Lower leg skin (tissue), 3 donors: ENCODE results near the gene GNGT1.

ENCODE experiments used
- CTCF ChIP-seq, 3 donors: fragments of 450-650 bp; IDR thresholded peaks; one replicate each; pipeline ENCODE4 v1.5.1; 2016; ENCODE audit warnings: antibody characterized with exemption in 3 of 3, mild to moderate bottlenecking in 3 of 3, moderate library complexity in 2 of 3
- POLR2A ChIP-seq, 2 donors: fragments of 450-650 bp; IDR thresholded peaks; one replicate each; pipeline ENCODE4 v1.6.1; 2016 to 2017; ENCODE audit warnings: antibody characterized with exemption in 2 of 2, mild to moderate bottlenecking in 1 of 2, moderate library complexity in 1 of 2

GRCh38 chr7:93957767-93958166 is 51.4 kb downstream of the GNGT1 start:
- no peak for TF ChIP-seq CTCF (IDR thresholded peaks at IDR 0.05)
- no peak for TF ChIP-seq POLR2A (IDR thresholded peaks at IDR 0.05)
